Measurements from ENCODE around the gene JAK1. TPM values are rescaled to one million over a fixed set of nuclear protein-coding genes. Genes with fewer than 3 reads are reported as not detected.

Gene JAK1
- total and polyA plus RNA-seq, 10 donors: 46.6 to 270 (median 205) TPM

- H3K9me3 ChIP-seq: peaks cover 0 to 6% (median 0%) of the 10 kb centered on the region in 8 donors
- intact Hi-C loops (cut with DNase I; ENCODE audit: low total_unique reads): no loop called here
- TF ChIP-seq POLR2AphosphoS5 (IDR thresholded peaks at IDR 0.05): no peak
- no peak for TF ChIP-seq POLR2A (IDR thresholded peaks at IDR 0.05)
- no peak for TF ChIP-seq CTCF (IDR thresholded peaks at IDR 0.05 in 8 of 11, conservative IDR thresholded peaks at IDR 0.05 in 3 of 11)
- no peak for DNase-seq
- H3K4me3 ChIP-seq: no peak overlapping the region
- no peak overlapping the region for H3K27ac ChIP-seq
- H3K4me1 ChIP-seq: no peaks in the 10 kb centered on the region
- H3K36me3 ChIP-seq: peaks cover 0 to 6% (median 0%) of the 10 kb centered on the region in 6 donors
- no peaks in the 10 kb centered on the region for H3K27me3 ChIP-seq (replicated peaks in 1 of 7)
- WGBS, 5 donors: 95 to 97% (median 97%) methylated on average over 6 of the region's 6 CpGs
Observed at GRCh38 chr1:64801851-64802523, 164.4 kb downstream of the JAK1 start.

- Histone ChIP-seq H3K4me1 (no peaks in the 10 kb centered on the region), H3K27ac (no peak overlapping the region), H3K27me3 (replicated peaks in 1 of 7) (no peaks in the 10 kb centered on the region), H3K9me3 (peaks cover 0 to 6% (median 0%) of the 10 kb centered on the region in 8 donors), H3K4me3 (no peak overlapping the region), H3K36me3 (no peaks in the 10 kb centered on the region)
- TF ChIP-seq CTCF (IDR thresholded peaks at IDR 0.05 in 8 of 11, conservative IDR thresholded peaks at IDR 0.05 in 3 of 11) (no peak), POLR2AphosphoS5 (IDR thresholded peaks at IDR 0.05) (no peak), POLR2A (IDR thresholded peaks at IDR 0.05) (no peak)
- intact Hi-C loops (cut with DNase I; ENCODE audit: low total_unique reads): no loop called here
- DNase-seq: no peak
Observed at GRCh38 chr1:64798872-64799271, 167.5 kb downstream of the JAK1 start.

GRCh38 chr1:64790832-64791487 lies 175.4 kb downstream of the JAK1 start:
- no peak overlapping the region for H3K27ac ChIP-seq
- H3K36me3 ChIP-seq: peaks cover 0 to 24% (median 2%) of the 10 kb centered on the region in 6 donors
- TF ChIP-seq POLR2AphosphoS5 (IDR thresholded peaks at IDR 0.05) (no peak), CTCF (IDR thresholded peaks at IDR 0.05 in 8 of 11, conservative IDR thresholded peaks at IDR 0.05 in 3 of 11) (no peak), POLR2A (IDR thresholded peaks at IDR 0.05) (no peak)
- intact Hi-C loops (cut with DNase I; ENCODE audit: low total_unique reads): no loop called here
- no peak overlapping the region for H3K4me3 ChIP-seq
- 85 to 98% (median 89%) methylated on average over 2 of the region's 2 CpGs for WGBS, 5 donors
- no peak for DNase-seq
- peaks cover 3 to 26% (median 19%) of the 10 kb centered on the region in 8 donors for H3K9me3 ChIP-seq
- H3K4me1 ChIP-seq: peaks cover 0 to 7% (median 0%) of the 10 kb centered on the region in 6 donors
- H3K27me3 ChIP-seq (replicated peaks in 1 of 7): no peaks in the 10 kb centered on the region

Small RNAs within 50 kb of the gene (small RNA-seq; reads per million reads assigned to genes)
- gene AL606517.2: 0 reads per million in 4 donors

Other genes with a start within 250 kb of the JAK1 start
- gene RAVER2, start 221.5 kb downstream of the JAK1 start, total RNA-seq: 10 to 100 TPM in 2 of 7 donors, 1 to 10 TPM in 5; 6.7 to 14.1 (median 9.1) TPM
- 1 to 10 TPM; 1.8 to 5.4 (median 2.0) TPM for gene RAVER2, start 221.5 kb downstream of the JAK1 start, polyA plus RNA-seq
- gene AK4, start 181.7 kb upstream of the JAK1 start, total RNA-seq: 10 to 100 TPM in 1 of 7 donors, 1 to 10 TPM in 6; 2.2 to 15.1 (median 5.4) TPM
- gene AK4, start 181.7 kb upstream of the JAK1 start, polyA plus RNA-seq: under 1 TPM; 0.46 to 0.91 (median 0.74) TPM

Measured in spleen (tissue), 11 donors.